Keratinocyte (primary cell): ENCODE data around the gene SOCS6. TPM values are rescaled to one million over a fixed set of nuclear protein-coding genes. Genes with fewer than 3 reads are reported as not detected.
A peak's percentile ranks its signal among the peaks of the same experiment; 100 is the strongest.

Experiments
- DNase-seq: peaks from one replicate; pipeline ENCODE4 v3.0.0-alpha.2; 2011; ENCODE audit warnings: low read depth, missing footprints, low spot score
- FAIRE-seq: peaks from 2 replicates; lab custom pipeline; 2011; peaks lifted over from hg19 to GRCh38; lab: Jason Lieb, UNC
- H2AFZ ChIP-seq: 2 replicates; pipeline ENCODE4 v1.6.0; 2012; ENCODE audit warnings: low read length, control low read depth, inconsistent platforms; ENCODE audit not compliant: control insufficient read depth
- H3K27ac ChIP-seq: 2 replicates; pipeline ENCODE4 v1.5.1; 2011; ENCODE audit warnings: low read length; ENCODE audit not compliant: control insufficient read depth, insufficient read depth
- H3K27me3 ChIP-seq: 3 replicates; pipeline ENCODE4 v1.6.0; 2011; ENCODE audit warnings: low read length; ENCODE audit not compliant: control insufficient read depth, insufficient read depth; ENCODE audit errors: extremely low read depth
- H3K36me3 ChIP-seq, 2 experiments: 2 replicates in 1 of 2; 3 replicates in 1 of 2; pipeline ENCODE4 v1.5.1; 2011; ENCODE audit warnings: low read length in 2 of 2, mild to moderate bottlenecking in 1 of 2; ENCODE audit not compliant: control insufficient read depth in 2 of 2, insufficient read depth in 2 of 2; ENCODE audit errors: extremely low read depth in 1 of 2
- H3K4me1 ChIP-seq: 3 replicates; pipeline ENCODE4 v1.5.1; 2011; ENCODE audit warnings: low read length; ENCODE audit not compliant: control insufficient read depth, insufficient read depth; ENCODE audit errors: extremely low read depth
- H3K4me2 ChIP-seq: 3 replicates; pipeline ENCODE4 v1.6.0; 2011; ENCODE audit warnings: low read depth, low read length; ENCODE audit not compliant: control insufficient read depth, insufficient read depth; ENCODE audit errors: extremely low read depth
- H3K4me3 ChIP-seq, 3 experiments: fragments of 200-600 bp in 1 of 3; sonication (generic) in 1 of 3; 2 replicates in 2 of 3; 3 replicates in 1 of 3; pipeline ENCODE4 v1.5.1; 2011 to 2016; ENCODE audit warnings: low read length in 3 of 3, mild to moderate bottlenecking in 3 of 3, control low read depth in 2 of 3, inconsistent platforms in 1 of 3, low read depth in 1 of 3, mixed read lengths in 1 of 3, mixed run types in 1 of 3, moderate library complexity in 1 of 3; ENCODE audit not compliant: control insufficient read depth in 2 of 3, insufficient read depth in 2 of 3; ENCODE audit errors: extremely low read depth in 1 of 3
- H3K79me2 ChIP-seq: 2 replicates; pipeline ENCODE4 v1.6.0; 2012; ENCODE audit warnings: low read length; ENCODE audit not compliant: control insufficient read depth, insufficient read depth
- H3K9ac ChIP-seq: 3 replicates; pipeline ENCODE4 v1.6.0; 2011; ENCODE audit warnings: low read length; ENCODE audit not compliant: control insufficient read depth, insufficient read depth; ENCODE audit errors: extremely low read depth
- H3K9me1 ChIP-seq: 3 replicates; pipeline ENCODE4 v1.6.0; 2011; ENCODE audit warnings: low read length; ENCODE audit not compliant: control insufficient read depth, insufficient read depth; ENCODE audit errors: extremely low read depth
- H3K9me3 ChIP-seq: 2 replicates; pipeline ENCODE4 v1.5.1; 2012; ENCODE audit warnings: low read depth, low read length; ENCODE audit not compliant: control insufficient read depth
- H4K20me1 ChIP-seq: 3 replicates; pipeline ENCODE4 v1.6.0; 2011; ENCODE audit warnings: low read length; ENCODE audit not compliant: control insufficient read depth, insufficient read depth; ENCODE audit errors: extremely low read depth
- EZH2 ChIP-seq: IDR thresholded peaks from one replicate; pipeline ENCODE4 v1.6.1; 2012; ENCODE audit warnings: inconsistent platforms, mild to moderate bottlenecking, low read length, moderate library complexity
- dilution Hi-C: fragments of 300-500 bp; cut with MboI; formaldehyde crosslinking; loops from one replicate; pipeline ENCODE4 v1.7.0; 2020; ENCODE audit warnings: low sequenced_read_pairs; ENCODE audit not compliant: extremely low pct_ligation_motif_present
- polyA plus RNA-seq, 5 experiments: library from polyadenylated mRNA; depleted of rRNA in 3 of 5; stranded (reverse) in 3 of 5; stranded (forward) in 1 of 5; unstranded in 1 of 5; fragments of >200 nt; gene quantifications; 1 replicate in 1 of 5; 2 replicates in 3 of 5; 3 replicates in 1 of 5; pipeline versions ENCODE4 v1.2.1 to v1.2.3, GENCODE V29; 2011 to 2012; ENCODE audit warnings: missing spikeins in 2 of 5, low read depth in 1 of 5, low replicate concordance in 1 of 5
- TF ChIP-seq, protein P1 (sequence below), 3 experiments: IDR thresholded peaks in 1 of 3; conservative IDR thresholded peaks in 1 of 3; optimal IDR thresholded peaks in 1 of 3; 2 replicates in 2 of 3; 3 replicates in 1 of 3; pipeline versions ENCODE3 to v1.5.1; 2011; ENCODE audit warnings: low read length in 3 of 3, mild to moderate bottlenecking in 3 of 3, moderate library complexity in 2 of 3, control low read depth in 1 of 3, inconsistent platforms in 1 of 3; ENCODE audit not compliant: insufficient read depth in 2 of 3; ENCODE audit errors: extremely low read depth in 1 of 3

Gene SOCS6
- polyA plus RNA-seq, 1 donor (not counting 4 experiments of a cell fraction or from before 2014, with no cell fraction given): 22.2 TPM

DNA sequence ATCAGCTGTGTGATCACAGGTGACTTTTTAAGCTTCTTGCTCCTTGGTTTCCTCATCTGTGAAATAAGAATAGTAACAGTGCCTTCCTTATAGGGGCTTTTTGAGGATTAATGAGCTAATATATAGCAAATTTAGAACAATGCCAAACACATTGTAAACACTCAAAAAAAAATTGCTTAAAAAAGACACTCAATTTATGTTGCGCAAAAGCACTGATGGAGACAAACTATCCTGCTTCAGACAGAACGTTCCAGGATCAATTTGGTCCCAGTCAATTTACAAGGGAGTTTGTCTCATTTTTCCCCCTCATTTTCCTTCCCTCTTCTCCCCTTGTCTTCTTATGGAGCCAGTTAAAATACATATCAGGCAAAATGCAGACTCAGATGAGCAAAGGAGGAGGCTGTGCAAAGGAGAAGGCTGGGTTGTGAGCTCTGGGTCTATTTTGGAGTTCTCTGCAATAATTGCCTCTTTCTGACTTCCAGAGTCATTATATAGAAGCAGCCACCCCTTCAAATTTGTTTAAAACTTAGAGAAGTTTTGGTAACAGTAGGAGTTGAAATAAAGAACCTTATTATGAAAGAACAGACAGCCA lies 83.7 kb downstream of the SOCS6 start:
- TF ChIP-seq, protein P1, sequence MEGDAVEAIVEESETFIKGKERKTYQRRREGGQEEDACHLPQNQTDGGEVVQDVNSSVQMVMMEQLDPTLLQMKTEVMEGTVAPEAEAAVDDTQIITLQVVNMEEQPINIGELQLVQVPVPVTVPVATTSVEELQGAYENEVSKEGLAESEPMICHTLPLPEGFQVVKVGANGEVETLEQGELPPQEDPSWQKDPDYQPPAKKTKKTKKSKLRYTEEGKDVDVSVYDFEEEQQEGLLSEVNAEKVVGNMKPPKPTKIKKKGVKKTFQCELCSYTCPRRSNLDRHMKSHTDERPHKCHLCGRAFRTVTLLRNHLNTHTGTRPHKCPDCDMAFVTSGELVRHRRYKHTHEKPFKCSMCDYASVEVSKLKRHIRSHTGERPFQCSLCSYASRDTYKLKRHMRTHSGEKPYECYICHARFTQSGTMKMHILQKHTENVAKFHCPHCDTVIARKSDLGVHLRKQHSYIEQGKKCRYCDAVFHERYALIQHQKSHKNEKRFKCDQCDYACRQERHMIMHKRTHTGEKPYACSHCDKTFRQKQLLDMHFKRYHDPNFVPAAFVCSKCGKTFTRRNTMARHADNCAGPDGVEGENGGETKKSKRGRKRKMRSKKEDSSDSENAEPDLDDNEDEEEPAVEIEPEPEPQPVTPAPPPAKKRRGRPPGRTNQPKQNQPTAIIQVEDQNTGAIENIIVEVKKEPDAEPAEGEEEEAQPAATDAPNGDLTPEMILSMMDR (optimal IDR thresholded peaks at IDR 0.05 in 1 of 3, IDR thresholded peaks at IDR 0.05 in 1 of 3, conservative IDR thresholded peaks at IDR 0.05 in 1 of 3; ENCODE audit: extremely low read depth in 1 of 3, insufficient read depth in 2 of 3, low read length in 3 of 3): no peak
- no peak for TF ChIP-seq EZH2
- peak overlapping the region; percentile 63 for H3K27ac ChIP-seq
- no peak for DNase-seq
- no peaks in the 10 kb centered on the region for H3K27me3 ChIP-seq
- dilution Hi-C loops: no loop called here
- H2AFZ ChIP-seq: no peak overlapping the region
- H3K36me3 ChIP-seq: no peaks in the 10 kb centered on the region
- peak overlapping the region; percentile 43 for H3K4me2 ChIP-seq
- no peaks in the 10 kb centered on the region for H3K79me2 ChIP-seq
- FAIRE-seq: no peak
- H3K9me1 ChIP-seq: no peaks in the 10 kb centered on the region
- peak overlapping the region; percentile 14 for H3K9ac ChIP-seq
- no peak overlapping the region for H3K4me3 ChIP-seq
- no peaks in the 10 kb centered on the region for H4K20me1 ChIP-seq
- H3K9me3 ChIP-seq: no peaks in the 10 kb centered on the region
- H3K4me1 ChIP-seq: peaks cover 38% of the 10 kb centered on the region

DNA sequence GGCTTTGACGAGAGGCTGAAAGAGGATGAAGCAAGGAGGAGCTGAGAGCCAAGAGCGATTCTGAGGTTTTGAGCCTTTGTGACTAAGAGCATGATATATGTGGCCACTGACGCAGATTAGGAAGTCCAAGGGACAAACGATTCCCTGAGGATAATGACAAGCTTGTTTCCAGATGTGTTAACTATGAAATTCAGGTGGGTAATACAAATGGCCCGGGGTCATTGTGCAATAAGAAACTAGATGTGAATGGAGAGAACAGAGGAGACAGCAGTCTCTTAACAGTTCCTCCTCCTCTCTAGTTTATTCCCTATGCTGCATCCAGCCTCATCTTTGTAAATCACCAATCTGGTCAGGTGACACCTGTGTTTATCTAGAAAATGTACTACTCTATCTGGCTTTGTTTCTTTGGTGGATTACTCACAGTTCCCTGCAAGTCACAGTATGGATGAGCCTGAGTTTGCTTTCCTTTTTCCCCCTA lies 84.2 kb downstream of the SOCS6 start:
- Histone ChIP-seq H3K9me3 (no peaks in the 10 kb centered on the region), H3K36me3 (no peaks in the 10 kb centered on the region), H2AFZ (no peak overlapping the region), H3K27me3 (no peaks in the 10 kb centered on the region), H3K27ac (peak overlapping the region; percentile 63), H3K9ac (peak overlapping the region; percentile 19), H3K9me1 (no peaks in the 10 kb centered on the region), H4K20me1 (no peaks in the 10 kb centered on the region), H3K79me2 (no peaks in the 10 kb centered on the region), H3K4me1 (peaks cover 38% of the 10 kb centered on the region), H3K4me3 (no peak overlapping the region), H3K4me2 (peak overlapping the region; percentile 43)
- dilution Hi-C loops: no loop called here
- TF ChIP-seq, protein P1 (optimal IDR thresholded peaks at IDR 0.05 in 1 of 3, IDR thresholded peaks at IDR 0.05 in 1 of 3, conservative IDR thresholded peaks at IDR 0.05 in 1 of 3; ENCODE audit: extremely low read depth in 1 of 3, insufficient read depth in 2 of 3, low read length in 3 of 3): no peak
- no peak for TF ChIP-seq EZH2
- DNase-seq (peak; percentile 84), FAIRE-seq (peak; percentile 82)
